H9 (cell line): ENCODE data around the gene ANXA10. TPM values are rescaled to one million over a fixed set of nuclear protein-coding genes. Genes with fewer than 3 reads are reported as not detected.

Experiments used
- DNase-seq: peaks from one replicate; pipeline ENCODE4 v3.0.0-alpha.2; 2017
- H2AFZ ChIP-seq: one replicate; pipeline ENCODE4 v1.6.1; 2013; ENCODE audit warnings: mild to moderate bottlenecking, low read length, control low read depth, moderate library complexity
- H2AK5ac ChIP-seq: 2 replicates; pipeline ENCODE4 v1.6.1; 2013; ENCODE audit warnings: low read length, control low read depth, mixed read lengths; ENCODE audit not compliant: insufficient read length
- H2BK120ac ChIP-seq: one replicate; pipeline ENCODE4 v1.6.1; 2013; ENCODE audit warnings: low read depth, mild to moderate bottlenecking, low read length, control low read depth, inconsistent platforms; ENCODE audit not compliant: poor library complexity, severe bottlenecking
- H2BK12ac ChIP-seq: 2 replicates; pipeline ENCODE4 v1.6.1; 2013; ENCODE audit warnings: low read length, control low read depth, mixed read lengths, low read depth; ENCODE audit not compliant: insufficient read length
- H2BK15ac ChIP-seq: 2 replicates; pipeline ENCODE4 v1.6.1; 2013; ENCODE audit warnings: low read depth, low read length, control low read depth
- H2BK20ac ChIP-seq: one replicate; pipeline ENCODE4 v1.6.1; 2013; ENCODE audit warnings: low read depth, mild to moderate bottlenecking, low read length, control low read depth, inconsistent platforms; ENCODE audit not compliant: poor library complexity, severe bottlenecking
- H2BK5ac ChIP-seq: 2 replicates; pipeline ENCODE4 v1.6.1; 2013; ENCODE audit warnings: low read length, control low read depth, mixed read lengths; ENCODE audit not compliant: insufficient read length
- H3K14ac ChIP-seq: 2 replicates; pipeline ENCODE4 v1.6.1; 2013; ENCODE audit warnings: low read length, control low read depth; ENCODE audit not compliant: insufficient read depth
- H3K18ac ChIP-seq: 2 replicates; pipeline ENCODE4 v1.6.1; 2013; ENCODE audit warnings: low read depth, mild to moderate bottlenecking, mixed read lengths, low read length, control low read depth; ENCODE audit not compliant: insufficient read length
- H3K23ac ChIP-seq: 2 replicates; pipeline ENCODE4 v1.6.1; 2013; ENCODE audit warnings: low read length, control low read depth, mixed read lengths, low read depth; ENCODE audit not compliant: insufficient read length
- H3K23me2 ChIP-seq: 2 replicates; pipeline ENCODE4 v1.6.1; 2013; ENCODE audit warnings: low read depth, mild to moderate bottlenecking, mixed read lengths, low read length, control low read depth; ENCODE audit not compliant: insufficient read length, poor library complexity, severe bottlenecking
- H3K27ac ChIP-seq: 2 replicates; pipeline ENCODE4 v1.5.1; 2013; ENCODE audit warnings: low read length, control low read depth, mixed read lengths, low read depth; ENCODE audit not compliant: insufficient read length
- H3K27me3 ChIP-seq: 2 replicates; pipeline ENCODE4 v1.6.1; 2013; ENCODE audit warnings: low read length, control low read depth, inconsistent platforms; ENCODE audit not compliant: insufficient read depth
- H3K4ac ChIP-seq: 2 replicates; pipeline ENCODE4 v1.6.1; 2013; ENCODE audit warnings: low read depth, mild to moderate bottlenecking, control low read depth, inconsistent platforms, low read length, moderate library complexity
- H3K4me1 ChIP-seq: 2 replicates; pipeline ENCODE4 v1.6.1; 2013; ENCODE audit warnings: low read length, control low read depth, inconsistent platforms; ENCODE audit not compliant: insufficient read depth
- H3K4me2 ChIP-seq: 2 replicates; pipeline ENCODE4 v1.6.1; 2013; ENCODE audit warnings: low read length, control low read depth, mixed read lengths; ENCODE audit not compliant: insufficient read length, insufficient read depth
- H3K56ac ChIP-seq: 2 replicates; pipeline ENCODE4 v1.6.1; 2013; ENCODE audit warnings: low read depth, mild to moderate bottlenecking, mixed read lengths, low read length, control low read depth; ENCODE audit not compliant: insufficient read length
- H3K79me1 ChIP-seq: 2 replicates; pipeline ENCODE4 v1.6.1; 2013; ENCODE audit warnings: low read depth, mild to moderate bottlenecking, moderate library complexity, low read length, control low read depth, inconsistent platforms; ENCODE audit not compliant: insufficient read depth, poor library complexity, severe bottlenecking
- H3K79me2 ChIP-seq: 2 replicates; pipeline ENCODE4 v1.6.1; 2013; ENCODE audit warnings: low read length, control low read depth, inconsistent platforms; ENCODE audit not compliant: insufficient read depth
- H3K9ac ChIP-seq: 2 replicates; pipeline ENCODE4 v1.6.1; 2013; ENCODE audit warnings: low read length, control low read depth, mixed read lengths; ENCODE audit not compliant: insufficient read length; ENCODE audit errors: extremely low read depth
- H3K9me3 ChIP-seq: one replicate; pipeline ENCODE4 v1.6.1; 2013; ENCODE audit warnings: low read depth, low read length, inconsistent platforms; ENCODE audit not compliant: control insufficient read depth
- H3T11ph ChIP-seq: one replicate; pipeline ENCODE4 v1.6.1; 2013; ENCODE audit warnings: mild to moderate bottlenecking, low read length, control low read depth, inconsistent platforms
- H4K20me1 ChIP-seq: one replicate; pipeline ENCODE4 v1.6.1; 2013; ENCODE audit not compliant: control insufficient read depth, insufficient read length, insufficient read depth
- H4K5ac ChIP-seq: 2 replicates; pipeline ENCODE4 v1.6.1; 2013; ENCODE audit warnings: low read depth, mild to moderate bottlenecking, mixed read lengths, low read length, control low read depth; ENCODE audit not compliant: insufficient read length
- H4K8ac ChIP-seq: replicated peaks from 2 replicates; pipeline ENCODE4 v1.6.1; 2013; ENCODE audit warnings: low read length, control low read depth, mixed read lengths, low read depth; ENCODE audit not compliant: insufficient read length
- H4K91ac ChIP-seq: 2 replicates; pipeline ENCODE4 v1.6.1; 2013; ENCODE audit warnings: low read depth, mild to moderate bottlenecking, moderate library complexity, mixed read lengths, low read length, control low read depth; ENCODE audit not compliant: insufficient read length
- H3K27ac Mint-ChIP-seq, 3 experiments: 2 replicates in 2 of 3; 3 replicates in 1 of 3; pipeline ENCODE4 v1.8.0; 2020 to 2021; ENCODE audit warnings: mixed read lengths in 3 of 3, mild to moderate bottlenecking in 1 of 3, moderate library complexity in 1 of 3
- H3K27me3 Mint-ChIP-seq: 2 replicates; pipeline ENCODE4 v1.8.0; 2021; ENCODE audit warnings: low read depth, mild to moderate bottlenecking, moderate library complexity, mixed read lengths
- H3K36me3 Mint-ChIP-seq, 3 experiments: 2 replicates in 2 of 3; 3 replicates in 1 of 3; pipeline ENCODE4 v1.8.0; 2020 to 2021; ENCODE audit warnings: low read depth in 3 of 3, mixed read lengths in 3 of 3; ENCODE audit not compliant: insufficient read depth in 1 of 3
- H3K4me1 Mint-ChIP-seq, 2 experiments: 2 replicates each; pipeline ENCODE4 v1.8.0; 2020; ENCODE audit warnings: mixed read lengths in 2 of 2
- H3K4me3 Mint-ChIP-seq, 2 experiments: 2 replicates in 1 of 2; 3 replicates in 1 of 2; pipeline ENCODE4 v1.8.0; 2020 to 2021; ENCODE audit warnings: mild to moderate bottlenecking in 2 of 2, mixed read lengths in 2 of 2, moderate library complexity in 1 of 2
- H3K9me3 Mint-ChIP-seq, 2 experiments: 2 replicates in 1 of 2; 3 replicates in 1 of 2; pipeline ENCODE4 v1.8.0; 2020; ENCODE audit warnings: mild to moderate bottlenecking in 2 of 2, mixed read lengths in 2 of 2, moderate library complexity in 1 of 2
- WGBS: extraction: QIAGEN DNeasy Blood & Tissue Kit; methylation state at CpG from one replicate; pipeline ENCODE4 v1.1.7; 2013; ENCODE audit warnings: missing lambda C conversion rate, low lambda C conversion rate, mixed read lengths; ENCODE audit not compliant: insufficient read length; ENCODE audit errors: extremely low coverage; 5-methylcytosine and 5-hydroxymethylcytosine counted together
- total RNA-seq: library from RNA; stranded (reverse); gene quantifications from 2 replicates; pipeline ENCODE4 v1.2.1, GENCODE V29; 2021
- TF ChIP-seq, protein P1 (sequence below): fragments of 200-600 bp; sonication (generic); conservative IDR thresholded peaks from 3 replicates; pipeline ENCODE4 v1.8.0; 2021; ENCODE audit warnings: antibody characterized with exemption, mild to moderate bottlenecking

ANXA10 gene
- total RNA-seq, 1 experiment from 2014 or later = not detected

DNA sequence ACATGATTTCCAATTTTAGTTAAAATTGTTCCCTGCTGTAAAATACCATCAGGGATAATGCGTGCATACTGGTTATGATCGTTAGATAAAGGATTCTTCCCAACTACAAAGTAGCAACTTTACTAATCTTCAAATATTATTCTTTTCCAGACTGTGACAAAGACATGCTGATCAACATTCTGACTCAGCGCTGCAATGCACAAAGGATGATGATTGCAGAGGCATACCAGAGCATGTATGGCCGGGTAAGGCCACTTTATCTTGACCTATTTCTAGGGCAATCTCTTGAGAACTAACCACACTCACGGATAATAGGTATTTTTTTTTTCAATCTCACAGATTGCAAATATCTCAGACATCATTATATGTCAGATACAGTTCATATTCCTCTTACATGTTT lies 47.0 kb downstream of the ANXA10 start:
- no peaks in the 10 kb centered on the region for H3K9me3 Mint-ChIP-seq

More for the DNA sequence above, 47.0 kb downstream of the ANXA10 start:
- H3K4me3 Mint-ChIP-seq = no peak overlapping the region
- Histone ChIP-seq H2BK12ac (no peak overlapping the region), H3K23me2 (no peaks in the 10 kb centered on the region), H3K18ac (no peak overlapping the region), H2BK20ac (no peak overlapping the region), H3K9me3 (no peaks in the 10 kb centered on the region), H2AK5ac (no peak overlapping the region), H3T11ph (no peak overlapping the region), H3K27ac (no peak overlapping the region), H4K91ac (no peak overlapping the region), H3K79me2 (no peaks in the 10 kb centered on the region; the same call in 1 of the 2 replicates), H3K4me1 (no peaks in the 10 kb centered on the region), H3K23ac (no peak overlapping the region), H3K4ac (no peak overlapping the region), H2AFZ (no peak overlapping the region), H2BK120ac (no peak overlapping the region), H2BK15ac (no peak overlapping the region), H4K20me1 (no peaks in the 10 kb centered on the region), H4K5ac (no peak overlapping the region), H2BK5ac (no peak overlapping the region), H3K9ac (no peak overlapping the region), H3K56ac (no peak overlapping the region), H3K4me2 (no peak overlapping the region), H3K79me1 (no peaks in the 10 kb centered on the region), H4K8ac (no peak overlapping the region), H3K27me3 (no peaks in the 10 kb centered on the region), H3K14ac (no peak overlapping the region)
- DNase-seq = no peak
- no CpG with 5 or more reads among the region's 5 CpGs for WGBS
- H3K36me3 Mint-ChIP-seq = no peaks in the 10 kb centered on the region
- peaks cover 0 to 6% of the 10 kb centered on the region in 2 experiments; a peak in 1 of 4 replicates for H3K4me1 Mint-ChIP-seq
- no peaks in the 10 kb centered on the region for H3K27me3 Mint-ChIP-seq
- TF ChIP-seq, protein P1, sequence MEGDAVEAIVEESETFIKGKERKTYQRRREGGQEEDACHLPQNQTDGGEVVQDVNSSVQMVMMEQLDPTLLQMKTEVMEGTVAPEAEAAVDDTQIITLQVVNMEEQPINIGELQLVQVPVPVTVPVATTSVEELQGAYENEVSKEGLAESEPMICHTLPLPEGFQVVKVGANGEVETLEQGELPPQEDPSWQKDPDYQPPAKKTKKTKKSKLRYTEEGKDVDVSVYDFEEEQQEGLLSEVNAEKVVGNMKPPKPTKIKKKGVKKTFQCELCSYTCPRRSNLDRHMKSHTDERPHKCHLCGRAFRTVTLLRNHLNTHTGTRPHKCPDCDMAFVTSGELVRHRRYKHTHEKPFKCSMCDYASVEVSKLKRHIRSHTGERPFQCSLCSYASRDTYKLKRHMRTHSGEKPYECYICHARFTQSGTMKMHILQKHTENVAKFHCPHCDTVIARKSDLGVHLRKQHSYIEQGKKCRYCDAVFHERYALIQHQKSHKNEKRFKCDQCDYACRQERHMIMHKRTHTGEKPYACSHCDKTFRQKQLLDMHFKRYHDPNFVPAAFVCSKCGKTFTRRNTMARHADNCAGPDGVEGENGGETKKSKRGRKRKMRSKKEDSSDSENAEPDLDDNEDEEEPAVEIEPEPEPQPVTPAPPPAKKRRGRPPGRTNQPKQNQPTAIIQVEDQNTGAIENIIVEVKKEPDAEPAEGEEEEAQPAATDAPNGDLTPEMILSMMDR = no peak
- no peak overlapping the region for H3K27ac Mint-ChIP-seq
